HG03571 (cell line): Measurements from ENCODE around the gene SRI.
"Not testable (repeated sequence)": the region's sequence is repeated elsewhere in the genome, so short reads cannot be mapped to it uniquely, and the experiment has no call there.

ENCODE experiments used
- ATAC-seq: cut with Tn5 transposase; IDR thresholded peaks from one replicate; pipeline ENCODE4 v1.9.1; 2021; ENCODE audit not compliant: unreplicated experiment

SRI gene

DNA sequence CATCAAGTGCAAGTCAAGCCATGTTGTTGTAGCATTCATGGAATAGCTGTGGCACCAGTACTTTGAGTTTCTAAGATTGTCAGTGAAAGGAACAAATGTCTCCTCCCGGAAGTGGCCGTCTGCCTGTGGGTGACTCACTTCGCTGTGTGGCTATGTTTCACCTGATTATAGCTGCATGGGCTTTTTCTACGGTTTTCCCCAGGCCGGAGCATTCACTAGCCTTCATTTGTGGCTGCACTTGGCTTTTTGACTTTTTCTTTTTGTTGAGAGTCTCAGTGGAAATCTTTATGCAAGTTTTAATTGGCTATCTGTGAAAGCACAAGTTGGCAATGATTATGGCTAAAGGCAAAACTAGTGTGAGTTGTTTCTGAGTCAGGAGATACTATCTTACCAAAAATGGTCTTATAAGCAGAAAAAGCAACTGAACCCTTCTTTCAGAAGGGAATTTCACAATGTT is 35.0 kb downstream of the SRI start:
- peak; percentile 61 for ATAC-seq

GRCh38 chr7:88183051-88183450 is 36.8 kb downstream of the SRI start:
- no peak for ATAC-seq

GRCh38 chr7:88176190-88176589 is 43.6 kb downstream of the SRI start:
- no peak for ATAC-seq

DNA sequence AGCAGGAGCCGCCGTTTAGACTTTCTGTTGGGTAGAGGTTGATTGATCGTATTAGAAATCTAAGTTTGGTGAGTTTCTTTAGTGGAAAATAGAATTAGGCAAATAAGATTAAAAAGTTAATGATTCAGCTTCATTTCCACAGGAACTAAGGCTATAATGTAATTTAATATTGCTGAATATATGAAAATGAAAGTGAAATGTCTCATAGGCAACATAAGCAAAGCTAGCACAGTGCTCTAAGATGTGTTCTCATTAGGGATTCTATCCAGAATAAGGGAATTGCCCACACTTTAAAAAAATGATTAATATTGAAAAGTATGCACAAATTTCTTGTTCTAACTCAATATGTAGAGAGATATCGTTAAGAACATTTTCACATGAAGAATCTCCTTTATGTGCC is 47.0 kb downstream of the SRI start:
- ATAC-seq: no peak

GRCh38 chr7:88169717-88170320 is 50.0 kb downstream of the SRI start:
- ATAC-seq: no peak

GRCh38 chr7:88167721-88168120 is 52.1 kb downstream of the SRI start:
- no peak for ATAC-seq

- no peak for ATAC-seq
These were observed 52.6 kb downstream of the SRI start for GRCh38 chr7:88167223-88167622.

- ATAC-seq: no peak
These were observed 54.1 kb downstream of the SRI start for GRCh38 chr7:88165697-88166096.

DNA sequence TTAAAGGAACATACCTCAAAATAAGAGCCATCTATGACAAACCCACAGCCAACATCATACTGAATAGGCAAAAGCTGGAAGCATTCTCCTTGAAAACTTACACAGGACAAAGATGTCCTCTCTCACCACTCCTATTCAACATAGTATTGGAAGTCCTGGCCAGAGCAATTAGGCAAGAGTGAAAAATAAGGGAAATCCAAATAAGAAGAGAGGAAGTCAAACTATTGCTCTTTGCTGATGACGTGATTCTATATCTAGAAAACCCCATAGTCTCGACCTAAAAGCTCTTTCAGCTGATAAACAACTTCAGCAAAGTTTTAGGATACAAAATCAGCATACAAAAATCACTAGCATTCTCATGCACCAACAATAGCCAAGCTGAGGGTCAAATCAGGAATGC is 60.1 kb downstream of the SRI start:
- ATAC-seq: not testable (repeated sequence)

- ATAC-seq: no peak
These were observed 63.5 kb downstream of the SRI start for GRCh38 chr7:88156356-88156755.

DNA sequence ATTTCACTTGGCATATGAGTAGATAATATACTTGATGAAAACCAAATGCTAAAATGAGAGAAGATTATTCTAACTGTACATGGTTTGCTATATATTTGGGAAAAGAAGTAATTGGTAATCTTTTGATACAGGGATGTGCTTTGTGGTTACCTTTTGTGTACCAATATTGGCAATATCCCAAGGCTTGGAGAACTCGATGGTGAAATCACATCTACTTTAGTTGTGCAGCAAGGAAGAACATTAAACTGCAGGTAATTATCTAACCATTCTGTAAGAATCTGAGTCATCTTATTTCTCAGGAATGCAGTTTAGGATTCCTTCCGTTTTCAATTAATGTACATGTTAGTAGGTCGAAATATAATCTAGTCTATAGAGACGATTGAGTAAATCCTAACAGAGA is 64.1 kb downstream of the SRI start:
- no peak for ATAC-seq
